K562 (cell line): ENCODE results near the gene RASAL3. TPM values are rescaled to one million over a fixed set of nuclear protein-coding genes. Genes with fewer than 3 reads are reported as not detected.

Source experiments
- OTX1 ChIP-seq: fragments of 450-650 bp; formaldehyde crosslinking; IDR thresholded peaks from 2 replicates; pipeline ENCODE4 v1.4.0; 2022; ENCODE audit warnings: mild to moderate bottlenecking
- POLR2H ChIP-seq: IDR thresholded peaks from 2 replicates; pipeline ENCODE4 v1.6.1; 2016; ENCODE audit warnings: missing genetic modification characterization, low read depth, mild to moderate bottlenecking, control low read depth, missing compliant biosample characterization, moderate library complexity
- PRPF4 ChIP-seq: fragments of 200-400 bp; formaldehyde crosslinking; IDR thresholded peaks from one replicate; pipeline ENCODE4 v1.6.1; 2017; ENCODE audit warnings: low read length, low read depth, mild to moderate bottlenecking; ENCODE audit not compliant: insufficient read depth, poor library complexity, severe bottlenecking
- TBP ChIP-seq: optimal IDR thresholded peaks from 2 replicates; pipeline ENCODE3; 2011; ENCODE audit warnings: low read depth, low read length, improper control_type of control experiment
- ZFP36 ChIP-seq: fragments of 150-350 bp; IDR thresholded peaks from 2 replicates; pipeline ENCODE4 v1.6.1; 2018; ENCODE audit warnings: low read length, low read depth; ENCODE audit not compliant: partially characterized antibody
- polyA plus RNA-seq, 8 experiments: library from polyadenylated mRNA; depleted of rRNA in 4 of 8; stranded (reverse) in 5 of 8; unstranded in 3 of 8; fragments of >200 nt; fragmentation: Nextera tagmentation in 2 of 8; fragmentation: Illumina TruSeq in 1 of 8; extraction: Ambion mirVana in 2 of 8; extraction: Trizol in 1 of 8; gene quantifications; 2 replicates each; pipeline versions ENCODE4 v1.2.1 to v1.2.3, GENCODE V29; 2011 to 2014; ENCODE audit warnings: inconsistent platforms in 1 of 8, missing spikeins in 1 of 8
- total RNA-seq, 7 experiments: library from RNA; depleted of rRNA in 6 of 7; stranded (reverse); fragments of >200 nt in 6 of 7; fragmentation: Illumina TruSeq in 2 of 7; extraction: Trizol in 2 of 7; gene quantifications; 2 replicates each; pipeline versions ENCODE4 v1.2.1 to v1.2.3, GENCODE V29; 2011 to 2021; ENCODE audit warnings: low replicate concordance in 1 of 7
- TF ChIP-seq, protein P1 (sequence below): fragments of 200-800 bp; sonication (Bioruptor generic); IDR thresholded peaks from 2 replicates; pipeline ENCODE4 v1.6.1; 2016; ENCODE audit warnings: missing genetic modification characterization, missing compliant biosample characterization
- TF ChIP-seq, protein P2 (sequence below): fragments of 200-800 bp; sonication (Bioruptor generic); IDR thresholded peaks from 2 replicates; pipeline ENCODE4 v1.6.1; 2017; ENCODE audit warnings: missing genetic modification characterization, missing compliant biosample characterization
- TF ChIP-seq, protein P3 (sequence below): fragments of 250-450 bp; sonication (Bioruptor Pico); IDR thresholded peaks from 2 replicates; pipeline ENCODE4 v1.4.0; 2020; ENCODE audit warnings: mild to moderate bottlenecking
- TF ChIP-seq, protein P4 (sequence below), 2 experiments: IDR thresholded peaks; 2 replicates each; pipeline ENCODE4 v1.6.1; 2012; ENCODE audit warnings: improper control_type of control experiment in 2 of 2, low read depth in 2 of 2, low read length in 2 of 2, borderline replicate concordance in 1 of 2

Gene RASAL3
- total and polyA plus RNA-seq, 9 of the 15 experiments (the other 6 are each of a cell fraction or from before 2014, with no cell fraction given) = 0.07 to 0.44 TPM; not detected in 7

DNA sequence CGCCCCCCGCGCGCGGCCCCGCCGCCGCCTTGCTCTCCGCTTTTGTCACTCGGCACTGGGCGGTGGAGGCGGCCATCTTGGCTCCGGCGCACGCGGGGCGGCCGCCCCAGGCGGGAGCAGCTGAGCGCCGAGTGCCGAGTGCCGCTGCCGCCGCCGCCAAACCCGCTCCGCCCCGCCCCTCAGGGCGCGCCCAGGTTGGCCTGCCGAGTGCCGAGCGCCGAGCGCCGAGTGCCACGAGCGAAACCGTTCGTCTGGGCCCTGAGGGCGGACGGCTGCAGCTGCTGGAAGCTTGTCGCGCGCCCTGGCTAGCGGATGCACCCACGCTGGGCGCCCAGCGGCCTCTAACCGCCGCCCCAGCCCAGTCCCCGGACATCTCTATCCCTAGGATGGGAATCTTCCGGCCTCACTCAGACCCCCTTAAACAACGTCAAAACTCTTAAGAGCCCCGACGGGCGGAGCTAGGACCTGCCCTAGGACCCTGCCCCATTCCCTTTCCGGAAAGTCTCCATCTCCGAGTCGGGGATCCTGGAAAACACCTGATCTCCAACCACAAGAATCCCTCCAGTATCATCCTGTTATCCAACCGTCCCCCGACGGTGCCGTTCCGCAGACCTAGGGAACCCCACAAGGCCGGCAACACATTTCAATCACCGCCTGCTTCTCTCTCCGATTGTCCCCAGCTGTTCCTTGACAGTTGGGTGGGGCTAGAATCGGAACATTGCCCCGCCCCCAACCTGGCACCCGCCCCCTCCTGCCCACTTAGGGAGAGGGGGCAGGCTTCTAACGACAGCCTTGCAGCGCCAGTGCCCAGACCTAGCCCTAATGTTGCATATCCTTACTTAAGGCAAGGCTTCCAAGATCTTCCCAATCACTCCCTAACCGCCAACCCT is 31.5 kb downstream of the RASAL3 start (continued):
- TF ChIP-seq, protein P1, sequence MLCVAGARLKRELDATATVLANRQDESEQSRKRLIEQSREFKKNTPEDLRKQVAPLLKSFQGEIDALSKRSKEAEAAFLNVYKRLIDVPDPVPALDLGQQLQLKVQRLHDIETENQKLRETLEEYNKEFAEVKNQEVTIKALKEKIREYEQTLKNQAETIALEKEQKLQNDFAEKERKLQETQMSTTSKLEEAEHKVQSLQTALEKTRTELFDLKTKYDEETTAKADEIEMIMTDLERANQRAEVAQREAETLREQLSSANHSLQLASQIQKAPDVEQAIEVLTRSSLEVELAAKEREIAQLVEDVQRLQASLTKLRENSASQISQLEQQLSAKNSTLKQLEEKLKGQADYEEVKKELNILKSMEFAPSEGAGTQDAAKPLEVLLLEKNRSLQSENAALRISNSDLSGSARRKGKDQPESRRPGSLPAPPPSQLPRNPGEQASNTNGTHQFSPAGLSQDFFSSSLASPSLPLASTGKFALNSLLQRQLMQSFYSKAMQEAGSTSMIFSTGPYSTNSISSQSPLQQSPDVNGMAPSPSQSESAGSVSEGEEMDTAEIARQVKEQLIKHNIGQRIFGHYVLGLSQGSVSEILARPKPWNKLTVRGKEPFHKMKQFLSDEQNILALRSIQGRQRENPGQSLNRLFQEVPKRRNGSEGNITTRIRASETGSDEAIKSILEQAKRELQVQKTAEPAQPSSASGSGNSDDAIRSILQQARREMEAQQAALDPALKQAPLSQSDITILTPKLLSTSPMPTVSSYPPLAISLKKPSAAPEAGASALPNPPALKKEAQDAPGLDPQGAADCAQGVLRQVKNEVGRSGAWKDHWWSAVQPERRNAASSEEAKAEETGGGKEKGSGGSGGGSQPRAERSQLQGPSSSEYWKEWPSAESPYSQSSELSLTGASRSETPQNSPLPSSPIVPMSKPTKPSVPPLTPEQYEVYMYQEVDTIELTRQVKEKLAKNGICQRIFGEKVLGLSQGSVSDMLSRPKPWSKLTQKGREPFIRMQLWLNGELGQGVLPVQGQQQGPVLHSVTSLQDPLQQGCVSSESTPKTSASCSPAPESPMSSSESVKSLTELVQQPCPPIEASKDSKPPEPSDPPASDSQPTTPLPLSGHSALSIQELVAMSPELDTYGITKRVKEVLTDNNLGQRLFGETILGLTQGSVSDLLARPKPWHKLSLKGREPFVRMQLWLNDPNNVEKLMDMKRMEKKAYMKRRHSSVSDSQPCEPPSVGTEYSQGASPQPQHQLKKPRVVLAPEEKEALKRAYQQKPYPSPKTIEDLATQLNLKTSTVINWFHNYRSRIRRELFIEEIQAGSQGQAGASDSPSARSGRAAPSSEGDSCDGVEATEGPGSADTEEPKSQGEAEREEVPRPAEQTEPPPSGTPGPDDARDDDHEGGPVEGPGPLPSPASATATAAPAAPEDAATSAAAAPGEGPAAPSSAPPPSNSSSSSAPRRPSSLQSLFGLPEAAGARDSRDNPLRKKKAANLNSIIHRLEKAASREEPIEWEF (CRISPR knock-in tag) = no peak
- TF ChIP-seq TBP (peak; percentile 81), ZFP36 (no peak), OTX1 (CRISPR knock-in tag) (no peak), POLR2H (tag) (no peak), PRPF4 (no peak)
- TF ChIP-seq, protein P2, sequence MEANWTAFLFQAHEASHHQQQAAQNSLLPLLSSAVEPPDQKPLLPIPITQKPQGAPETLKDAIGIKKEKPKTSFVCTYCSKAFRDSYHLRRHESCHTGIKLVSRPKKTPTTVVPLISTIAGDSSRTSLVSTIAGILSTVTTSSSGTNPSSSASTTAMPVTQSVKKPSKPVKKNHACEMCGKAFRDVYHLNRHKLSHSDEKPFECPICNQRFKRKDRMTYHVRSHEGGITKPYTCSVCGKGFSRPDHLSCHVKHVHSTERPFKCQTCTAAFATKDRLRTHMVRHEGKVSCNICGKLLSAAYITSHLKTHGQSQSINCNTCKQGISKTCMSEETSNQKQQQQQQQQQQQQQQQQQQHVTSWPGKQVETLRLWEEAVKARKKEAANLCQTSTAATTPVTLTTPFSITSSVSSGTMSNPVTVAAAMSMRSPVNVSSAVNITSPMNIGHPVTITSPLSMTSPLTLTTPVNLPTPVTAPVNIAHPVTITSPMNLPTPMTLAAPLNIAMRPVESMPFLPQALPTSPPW (CRISPR knock-in tag) = peak; percentile 86
- TF ChIP-seq, protein P3, sequence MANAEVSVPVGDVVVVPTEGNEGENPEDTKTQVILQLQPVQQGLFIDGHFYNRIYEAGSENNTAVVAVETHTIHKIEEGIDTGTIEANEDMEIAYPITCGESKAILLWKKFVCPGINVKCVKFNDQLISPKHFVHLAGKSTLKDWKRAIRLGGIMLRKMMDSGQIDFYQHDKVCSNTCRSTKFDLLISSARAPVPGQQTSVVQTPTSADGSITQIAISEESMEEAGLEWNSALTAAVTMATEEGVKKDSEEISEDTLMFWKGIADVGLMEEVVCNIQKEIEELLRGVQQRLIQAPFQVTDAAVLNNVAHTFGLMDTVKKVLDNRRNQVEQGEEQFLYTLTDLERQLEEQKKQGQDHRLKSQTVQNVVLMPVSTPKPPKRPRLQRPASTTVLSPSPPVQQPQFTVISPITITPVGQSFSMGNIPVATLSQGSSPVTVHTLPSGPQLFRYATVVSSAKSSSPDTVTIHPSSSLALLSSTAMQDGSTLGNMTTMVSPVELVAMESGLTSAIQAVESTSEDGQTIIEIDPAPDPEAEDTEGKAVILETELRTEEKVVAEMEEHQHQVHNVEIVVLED (CRISPR knock-in tag) = peak; percentile 83
- TF ChIP-seq, protein P4, sequence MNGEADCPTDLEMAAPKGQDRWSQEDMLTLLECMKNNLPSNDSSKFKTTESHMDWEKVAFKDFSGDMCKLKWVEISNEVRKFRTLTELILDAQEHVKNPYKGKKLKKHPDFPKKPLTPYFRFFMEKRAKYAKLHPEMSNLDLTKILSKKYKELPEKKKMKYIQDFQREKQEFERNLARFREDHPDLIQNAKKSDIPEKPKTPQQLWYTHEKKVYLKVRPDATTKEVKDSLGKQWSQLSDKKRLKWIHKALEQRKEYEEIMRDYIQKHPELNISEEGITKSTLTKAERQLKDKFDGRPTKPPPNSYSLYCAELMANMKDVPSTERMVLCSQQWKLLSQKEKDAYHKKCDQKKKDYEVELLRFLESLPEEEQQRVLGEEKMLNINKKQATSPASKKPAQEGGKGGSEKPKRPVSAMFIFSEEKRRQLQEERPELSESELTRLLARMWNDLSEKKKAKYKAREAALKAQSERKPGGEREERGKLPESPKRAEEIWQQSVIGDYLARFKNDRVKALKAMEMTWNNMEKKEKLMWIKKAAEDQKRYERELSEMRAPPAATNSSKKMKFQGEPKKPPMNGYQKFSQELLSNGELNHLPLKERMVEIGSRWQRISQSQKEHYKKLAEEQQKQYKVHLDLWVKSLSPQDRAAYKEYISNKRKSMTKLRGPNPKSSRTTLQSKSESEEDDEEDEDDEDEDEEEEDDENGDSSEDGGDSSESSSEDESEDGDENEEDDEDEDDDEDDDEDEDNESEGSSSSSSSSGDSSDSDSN (IDR thresholded peaks at IDR 0.05; ENCODE audit: borderline replicate concordance in 1 of 2, low read depth in 2 of 2, low read length in 2 of 2) = peak in 1 of 2 experiments; percentile 43; a peak in 1 of 4 replicates
